Activated T-helper 1 cell treated with Interleukin-2 at 50 U/mL for 16 hours (primary cell): Measurements from ENCODE around the gene SLC43A2.

ENCODE experiments used
- DNase-seq: peaks from one replicate; pipeline ENCODE4 v3.0.0-alpha.2; 2020; ENCODE audit warnings: low read depth

The SLC43A2 gene

GRCh38 chr17:1623057-1623630, 5.5 kb downstream of the SLC43A2 start:
- no peak for DNase-seq

DNA sequence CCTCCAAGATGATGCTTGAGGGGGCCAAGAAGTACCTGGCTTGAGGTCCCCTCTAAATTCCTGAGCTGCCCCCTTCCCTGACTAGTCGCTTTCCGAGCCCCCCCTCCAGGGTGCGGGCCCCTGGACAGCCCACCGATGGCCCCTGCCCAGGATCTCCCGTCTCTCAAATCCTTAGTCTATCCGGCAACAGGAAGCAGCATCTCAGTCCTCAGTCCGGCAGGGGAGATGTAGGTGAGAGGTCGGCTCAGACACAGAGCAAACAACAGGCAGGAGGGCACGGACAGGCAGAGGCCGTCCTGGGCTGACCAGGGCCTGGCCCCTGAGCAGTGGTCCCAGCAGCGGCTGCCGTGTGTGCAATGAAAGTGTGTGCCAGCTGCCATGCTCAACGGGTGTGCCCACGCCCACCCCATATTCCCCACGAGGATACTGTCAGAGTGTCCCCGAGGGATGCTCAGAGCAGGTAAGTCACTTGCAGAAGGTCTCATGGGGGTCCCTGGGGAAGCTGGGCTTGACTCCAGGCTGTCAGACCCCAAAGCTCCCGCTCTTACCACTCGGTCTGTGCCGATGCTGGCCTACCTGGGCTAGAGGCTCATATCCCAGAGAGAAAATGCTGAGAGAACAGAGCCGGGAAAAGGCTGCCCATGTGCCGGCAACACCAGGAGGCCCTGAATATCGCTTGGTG, 7.2 kb downstream of the SLC43A2 start:
- no peak for DNase-seq

- no peak for DNase-seq
These were observed 8.1 kb downstream of the SLC43A2 start for GRCh38 chr17:1620486-1620885.

GRCh38 chr17:1617620-1618174, 10.9 kb downstream of the SLC43A2 start:
- no peak for DNase-seq

- no peak for DNase-seq
These were observed 12.5 kb downstream of the SLC43A2 start for GRCh38 chr17:1616101-1616500.

- no peak for DNase-seq
These were observed 16.2 kb downstream of the SLC43A2 start for GRCh38 chr17:1612400-1612799.

DNA sequence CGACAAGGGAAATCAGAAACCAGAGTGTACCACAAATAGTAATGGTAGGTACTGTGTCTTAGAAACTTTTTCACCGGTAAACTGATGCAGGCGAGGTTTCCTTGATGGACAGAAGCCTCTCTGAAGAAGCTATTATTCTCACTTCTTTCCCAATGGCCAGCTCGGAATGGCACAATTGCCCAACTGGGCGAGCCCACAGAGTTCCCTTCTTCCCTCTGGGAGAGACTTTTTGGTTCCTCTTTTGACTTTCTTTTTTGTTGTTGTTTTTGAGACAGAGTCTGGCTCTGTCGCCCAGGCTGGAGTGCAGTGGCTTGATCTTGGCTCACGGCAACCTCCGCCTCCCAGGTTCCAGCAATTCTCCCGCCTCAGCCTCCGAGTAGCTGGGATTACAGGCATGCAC, 16.9 kb downstream of the SLC43A2 start:
- no peak for DNase-seq

GRCh38 chr17:1608676-1609075, 20.0 kb downstream of the SLC43A2 start:
- DNase-seq: no peak

DNA sequence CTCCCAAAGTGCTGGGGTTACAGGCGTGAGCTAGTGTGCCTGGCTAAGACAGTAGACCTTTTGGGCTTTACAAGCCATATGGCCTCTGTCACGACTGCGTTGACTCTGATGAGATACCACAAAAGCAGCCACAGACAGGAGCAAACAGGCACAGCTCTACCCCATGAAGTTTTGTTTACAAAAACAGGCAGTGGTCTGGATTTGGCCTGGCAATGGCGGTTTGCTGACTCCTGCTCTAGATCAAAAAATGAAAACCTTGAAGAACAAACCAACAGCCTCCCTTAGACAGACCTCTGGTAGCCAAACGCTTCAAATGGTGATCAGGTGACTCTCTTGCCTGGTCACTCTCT, 20.7 kb downstream of the SLC43A2 start:
- no peak for DNase-seq

GRCh38 chr17:1606352-1606985, 22.2 kb downstream of the SLC43A2 start:
- no peak for DNase-seq

DNA sequence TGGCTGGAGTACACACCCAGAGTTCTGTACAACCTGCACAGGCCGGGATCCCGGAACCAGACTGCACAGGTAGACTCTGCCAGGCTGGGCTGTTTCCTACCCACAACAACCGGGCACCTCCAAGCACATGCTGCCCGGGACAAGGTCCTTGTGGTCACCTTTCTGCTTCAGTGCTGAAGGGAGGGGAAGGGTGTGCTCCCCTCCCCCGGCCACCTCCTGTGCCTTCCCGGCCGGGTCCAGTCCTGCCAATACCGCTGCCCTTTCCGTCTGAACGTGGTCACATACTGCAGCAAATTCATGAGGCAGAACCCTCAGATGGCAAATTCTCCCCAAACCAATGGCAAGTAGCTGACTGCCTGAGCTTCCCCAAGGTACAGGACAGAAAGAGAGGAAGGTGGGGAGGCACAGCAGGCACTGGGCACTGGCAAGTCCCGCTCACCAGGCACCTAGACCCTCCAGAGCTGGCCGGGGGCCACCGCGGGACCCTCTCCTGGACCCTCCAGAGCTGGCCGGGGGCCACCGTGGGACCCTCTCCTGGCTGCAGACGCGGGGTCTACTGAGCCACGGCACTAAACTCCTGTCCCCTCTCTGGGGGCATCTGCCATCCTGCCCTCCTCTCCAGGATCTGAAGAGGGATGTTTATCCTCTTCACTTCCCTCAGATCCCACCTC, 22.8 kb downstream of the SLC43A2 start:
- DNase-seq: no peak

DNA sequence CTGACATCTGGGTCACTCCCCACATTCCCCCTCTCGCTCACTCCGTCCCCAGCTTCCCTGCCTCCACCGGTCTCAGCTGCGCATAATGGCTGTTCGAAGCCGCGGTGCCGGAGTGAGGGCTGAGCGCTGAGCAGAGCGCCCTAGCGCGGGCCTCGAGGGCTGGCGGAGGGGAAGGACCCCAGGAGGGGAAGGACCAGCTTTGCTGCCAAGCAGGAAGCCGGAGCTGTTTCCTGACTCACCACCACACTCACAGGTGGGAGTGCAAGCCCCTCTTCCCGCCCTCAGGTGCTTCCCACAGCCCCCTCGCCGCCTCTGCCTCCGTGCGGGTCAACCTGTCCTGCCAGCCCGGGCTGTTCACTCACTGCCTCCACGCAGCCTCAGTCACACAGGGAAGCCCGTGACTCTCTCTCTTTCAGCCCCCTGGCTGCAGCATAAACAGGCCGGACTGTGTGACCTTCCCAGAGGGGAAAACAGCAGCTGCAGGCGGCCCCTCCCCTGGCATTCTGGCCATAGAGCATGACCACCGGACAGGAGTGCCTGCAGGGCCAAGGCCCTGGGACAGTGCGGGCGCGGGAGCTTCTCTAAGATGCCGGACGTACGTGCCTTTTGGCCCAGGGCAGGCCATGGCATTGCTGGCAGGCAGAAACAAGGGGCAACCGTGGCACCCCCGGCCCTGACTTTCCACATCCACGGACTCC, 23.7 kb downstream of the SLC43A2 start:
- no peak for DNase-seq

- no peak for DNase-seq
These were observed 27.1 kb downstream of the SLC43A2 start for GRCh38 chr17:1601571-1601970.

- DNase-seq: no peak
These were observed 30.1 kb downstream of the SLC43A2 start for GRCh38 chr17:1598399-1599095.

- DNase-seq: no peak
These were observed 30.7 kb downstream of the SLC43A2 start for GRCh38 chr17:1597861-1598342.

DNA sequence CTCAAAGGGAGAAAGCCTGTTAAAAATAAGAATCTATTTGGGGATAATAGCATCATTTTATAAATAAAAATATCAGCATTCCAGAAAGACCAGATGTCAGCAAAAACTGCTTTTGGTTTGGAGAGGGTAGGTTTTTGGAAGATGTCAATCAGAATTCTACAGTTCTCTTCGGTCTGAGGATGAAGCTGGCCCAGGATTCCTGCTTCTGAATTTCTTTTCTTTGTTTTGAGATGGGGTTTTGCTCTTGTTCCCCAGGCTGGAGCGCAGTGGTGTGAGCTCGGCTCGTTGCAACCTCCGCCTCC, 35.1 kb downstream of the SLC43A2 start:
- no peak for DNase-seq

GRCh38 chr17:1592751-1593629, 35.6 kb downstream of the SLC43A2 start:
- DNase-seq: no peak

DNA sequence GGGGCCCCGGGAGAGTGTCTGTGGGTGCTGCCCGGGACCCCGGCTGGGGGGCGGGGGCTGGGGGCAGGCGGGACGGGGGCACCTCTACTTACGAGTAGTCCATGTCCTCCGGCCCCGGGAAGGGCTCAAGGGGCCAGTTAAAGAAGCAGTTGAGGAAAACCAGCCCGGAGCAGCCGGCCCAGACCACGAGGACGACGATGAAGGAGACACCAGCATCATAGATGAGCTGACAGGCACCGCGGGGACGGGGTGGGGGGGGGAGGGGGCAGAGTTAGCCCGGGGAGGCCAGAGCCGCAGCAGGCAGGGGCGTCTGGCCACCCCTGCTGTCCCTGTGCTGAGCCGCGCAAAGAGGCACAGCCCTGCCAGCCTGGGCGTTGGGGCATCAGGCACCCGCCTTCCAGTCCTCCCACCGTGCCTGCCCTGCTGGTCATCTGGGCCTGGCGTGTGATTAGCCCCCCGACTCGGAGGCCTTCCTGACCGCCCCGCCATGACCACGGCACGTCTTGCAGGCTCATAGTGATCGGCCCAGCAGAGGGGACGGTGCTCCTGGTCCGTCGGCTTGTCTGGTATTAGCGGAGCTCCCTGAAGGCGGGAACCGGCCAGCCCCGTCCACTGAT, 37.1 kb downstream of the SLC43A2 start:
- DNase-seq: no peak

DNA sequence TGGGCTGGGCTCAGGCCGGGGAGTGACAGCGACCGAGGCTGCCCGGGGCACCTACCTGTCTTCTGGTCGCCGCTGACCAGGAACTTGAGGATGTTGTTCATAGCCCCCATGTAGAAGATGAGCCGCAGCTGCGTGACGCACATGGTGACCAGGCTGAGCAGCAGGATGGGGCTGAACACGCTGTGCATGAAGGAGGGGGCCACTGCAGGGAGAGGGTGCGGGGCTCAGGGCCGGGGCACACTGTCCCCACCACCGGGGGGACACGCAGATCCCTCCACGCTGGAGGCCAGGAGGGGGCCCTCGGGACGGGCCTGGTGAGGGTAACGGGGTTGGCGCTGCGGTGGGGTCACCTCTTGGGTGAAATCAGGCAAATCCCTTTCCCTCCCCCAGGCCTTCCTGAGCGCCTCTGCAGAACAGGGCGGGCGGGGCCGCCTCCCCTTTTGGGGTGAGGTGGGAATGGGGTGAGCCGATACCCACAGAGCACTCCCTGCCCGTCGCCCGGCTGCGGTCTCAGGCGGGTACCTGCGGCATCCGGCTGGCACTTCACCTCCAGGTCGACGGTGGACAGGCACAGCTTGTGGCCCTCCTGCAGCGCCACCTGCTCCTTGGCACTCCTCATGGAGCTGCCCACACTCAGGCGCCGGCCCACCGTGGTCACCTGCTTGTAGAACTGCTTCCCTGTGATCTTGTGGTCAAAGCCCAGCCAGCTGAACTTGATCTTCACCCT, 37.7 kb downstream of the SLC43A2 start:
- no peak for DNase-seq
